ENCODE data around the gene DENND2A. TPM values are rescaled to one million over a fixed set of nuclear protein-coding genes. Genes with fewer than 3 reads are reported as not detected.
"Not testable (repeated sequence)": the region's sequence is repeated elsewhere in the genome, so short reads cannot be mapped to it uniquely, and the experiment has no call there.

DENND2A gene
- total and polyA plus RNA-seq, 3 experiments from 2014 or later = not detected

DNA sequence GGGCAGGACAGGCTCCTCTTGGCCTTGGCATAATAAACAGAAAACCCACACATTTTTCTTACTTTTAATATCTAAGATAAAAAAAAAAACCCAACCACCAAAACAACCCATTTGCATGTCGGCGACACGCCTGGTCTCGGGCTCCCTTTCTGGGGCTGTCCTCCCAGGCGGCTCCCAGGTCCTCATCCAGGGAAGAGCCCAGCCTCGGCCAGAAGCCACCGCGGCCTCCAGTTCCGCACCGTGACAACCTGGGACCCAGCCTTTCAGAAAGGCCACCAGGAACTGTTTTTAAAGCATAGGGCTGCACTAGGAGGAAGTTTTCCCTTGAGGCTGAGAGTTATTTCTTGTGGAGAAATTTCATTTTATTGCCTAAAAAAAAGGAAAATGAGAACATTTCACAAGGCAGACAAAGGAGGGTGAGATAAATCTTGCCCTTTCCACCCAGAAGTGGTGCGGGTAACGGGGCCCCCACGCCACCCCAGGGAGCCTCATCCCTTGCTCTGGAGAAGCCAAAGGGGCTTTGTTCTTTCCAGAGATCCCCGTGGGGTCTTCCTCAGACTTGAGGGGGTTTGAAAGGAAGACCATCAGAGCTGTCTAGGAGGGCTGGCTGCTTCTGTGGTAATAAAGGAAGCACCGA is 122.1 kb downstream of the DENND2A start:
- H3K4me3 Mint-ChIP-seq = no peak overlapping the region
- H3K36me3 Mint-ChIP-seq = no peaks in the 10 kb centered on the region
- H3K4me1 ChIP-seq (ENCODE audit: insufficient read depth, low read length) = no peaks in the 10 kb centered on the region
- H3K9me3 ChIP-seq (ENCODE audit: low read length) = no peaks in the 10 kb centered on the region
- H3K4me1 Mint-ChIP-seq = peaks cover 3 to 5% (median 4%) of the 10 kb centered on the region in 3 donors
- CTCF ChIA-PET = interaction anchor here (0.6 to 1.4 kb wide), 11 partner anchors 8 to 1015 kb away, joined by 3 to 4 read pairs (median 3); partner anchors contain the start of gene MRPS33
- H3K9me3 Mint-ChIP-seq = no peaks in the 10 kb centered on the region
- POLR2A ChIA-PET = no interaction called here
- DNase-seq = no peak
- H3K27ac ChIP-seq (ENCODE audit: low read depth, low read length) = no peak overlapping the region
- no peaks in the 10 kb centered on the region for H3K27me3 ChIP-seq (ENCODE audit: insufficient read depth, low read length, poor library complexity, severe bottlenecking)
- no peaks in the 10 kb centered on the region for H3K36me3 ChIP-seq (ENCODE audit: insufficient read depth, low read length)
- no peak overlapping the region for H3K4me3 ChIP-seq (ENCODE audit: low read length)
- H3K27ac Mint-ChIP-seq = no peak overlapping the region
- H3K27me3 Mint-ChIP-seq = peaks cover 10 to 27% of the 10 kb centered on the region in 2 donors

GRCh38 chr7:140517546-140518369 is 122.9 kb downstream of the DENND2A start:
- ChIA-PET CTCF (interaction anchor here (0.6 to 1.4 kb wide), 13 partner anchors 9 to 1016 kb away, joined by 3 to 4 read pairs (median 3); partner anchors contain the start of gene MRPS33), POLR2A (no interaction called here)
- H3K27me3 Mint-ChIP-seq = peaks cover 10 to 27% of the 10 kb centered on the region in 2 donors
- Histone ChIP-seq H3K27me3 (ENCODE audit: insufficient read depth, low read length, poor library complexity, severe bottlenecking) (no peaks in the 10 kb centered on the region), H3K36me3 (ENCODE audit: insufficient read depth, low read length) (no peaks in the 10 kb centered on the region), H3K4me3 (ENCODE audit: low read length) (no peak overlapping the region), H3K27ac (ENCODE audit: low read depth, low read length) (no peak overlapping the region), H3K9me3 (ENCODE audit: low read length) (no peaks in the 10 kb centered on the region), H3K4me1 (ENCODE audit: insufficient read depth, low read length) (no peaks in the 10 kb centered on the region)
- H3K4me3 Mint-ChIP-seq = peak overlapping the region in 1 of 7 donors; percentile 41
- no peaks in the 10 kb centered on the region for H3K9me3 Mint-ChIP-seq
- H3K27ac Mint-ChIP-seq = peak overlapping the region in 1 of 8 donors; percentile 1
- no peaks in the 10 kb centered on the region for H3K36me3 Mint-ChIP-seq
- DNase-seq = peak; percentile 35 to 75 (median 42)
- H3K4me1 Mint-ChIP-seq = peaks cover 3 to 5% (median 4%) of the 10 kb centered on the region in 3 donors

DNA sequence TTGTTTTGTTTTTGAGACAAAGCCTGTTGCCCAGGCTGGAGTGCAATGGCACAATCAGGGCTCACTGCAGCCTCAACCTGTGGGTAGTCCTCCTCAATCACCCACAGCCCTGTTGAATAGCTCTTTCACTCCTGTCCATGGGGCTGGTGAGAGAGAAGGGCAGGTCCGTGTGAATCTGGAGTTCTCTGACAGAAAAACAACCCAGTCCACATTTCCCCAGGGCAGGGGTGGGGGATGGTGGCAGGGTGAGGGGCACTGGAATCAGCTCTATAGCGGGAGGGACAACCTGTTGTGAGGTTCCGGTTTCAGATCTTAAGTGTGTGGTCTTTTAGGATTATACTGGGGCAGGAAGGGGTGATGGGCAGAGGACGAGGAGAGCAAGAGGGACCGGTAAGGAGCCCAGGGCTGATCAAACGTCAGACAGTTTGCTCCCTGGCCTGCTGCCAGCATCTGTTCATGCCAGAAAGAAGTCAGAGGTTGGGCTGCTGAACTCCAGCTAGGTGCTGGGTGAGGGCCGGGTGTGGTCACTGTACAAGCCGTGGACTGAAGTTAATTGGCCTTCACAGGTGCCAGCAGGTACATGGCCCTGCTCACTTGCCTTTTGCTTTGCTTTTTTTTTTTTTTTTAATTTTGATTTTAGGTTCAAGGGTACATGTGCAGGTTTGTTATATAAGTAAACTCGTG is 128.2 kb downstream of the DENND2A start:
- H3K4me1 ChIP-seq (ENCODE audit: insufficient read depth, low read length) = no peaks in the 10 kb centered on the region
- H3K27me3 ChIP-seq (ENCODE audit: insufficient read depth, low read length, poor library complexity, severe bottlenecking) = no peaks in the 10 kb centered on the region
- Mint-ChIP-seq H3K27ac (peak overlapping the region in 1 of 8 donors; percentile 54), H3K9me3 (no peaks in the 10 kb centered on the region), H3K27me3 (peaks cover 5 to 16% of the 10 kb centered on the region in 2 donors), H3K4me3 (no peak overlapping the region), H3K36me3 (no peaks in the 10 kb centered on the region), H3K4me1 (no peaks in the 10 kb centered on the region)
- no peaks in the 10 kb centered on the region for H3K9me3 ChIP-seq (ENCODE audit: low read length)
- no peak overlapping the region for H3K27ac ChIP-seq (ENCODE audit: low read depth, low read length)
- ChIA-PET CTCF (no interaction called here), POLR2A (no interaction called here)
- no peaks in the 10 kb centered on the region for H3K36me3 ChIP-seq (ENCODE audit: insufficient read depth, low read length)
- no peak for DNase-seq
- no peak overlapping the region for H3K4me3 ChIP-seq (ENCODE audit: low read length)

DNA sequence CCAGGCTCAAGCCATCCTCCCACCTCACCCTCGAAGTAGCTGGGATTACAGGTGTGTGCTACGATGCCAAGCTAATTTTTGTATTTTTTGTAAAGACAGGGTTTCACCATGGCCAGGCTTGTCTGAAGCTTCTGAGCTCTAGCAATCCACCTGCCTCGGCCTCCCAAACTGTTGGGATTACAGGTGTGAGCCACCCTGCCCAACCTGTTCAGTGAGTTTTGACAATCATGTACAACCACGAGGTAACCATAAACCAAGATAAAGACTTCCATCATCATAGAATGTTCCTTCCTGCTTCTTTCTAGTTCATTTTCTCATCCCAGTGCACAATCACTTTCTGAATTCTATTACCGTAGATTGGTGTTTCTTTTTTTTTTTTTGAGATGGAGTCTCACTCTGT is 130.8 kb downstream of the DENND2A start:
- H3K9me3 Mint-ChIP-seq = no peaks in the 10 kb centered on the region
- H3K27me3 Mint-ChIP-seq = peaks cover 3 to 8% of the 10 kb centered on the region in 2 donors
- no peak overlapping the region for H3K27ac Mint-ChIP-seq
- H3K4me3 Mint-ChIP-seq = no peak overlapping the region
- Histone ChIP-seq H3K36me3 (ENCODE audit: insufficient read depth, low read length) (no peaks in the 10 kb centered on the region), H3K27me3 (ENCODE audit: insufficient read depth, low read length, poor library complexity, severe bottlenecking) (no peaks in the 10 kb centered on the region), H3K4me3 (ENCODE audit: low read length) (no peak overlapping the region), H3K4me1 (ENCODE audit: insufficient read depth, low read length) (peaks cover 4% of the 10 kb centered on the region), H3K27ac (ENCODE audit: low read depth, low read length) (no peak overlapping the region), H3K9me3 (ENCODE audit: low read length) (no peaks in the 10 kb centered on the region)
- no peaks in the 10 kb centered on the region for H3K4me1 Mint-ChIP-seq
- DNase-seq = no peak
- CTCF ChIA-PET = no interaction called here
- no peaks in the 10 kb centered on the region for H3K36me3 Mint-ChIP-seq
- POLR2A ChIA-PET = no interaction called here

DNA sequence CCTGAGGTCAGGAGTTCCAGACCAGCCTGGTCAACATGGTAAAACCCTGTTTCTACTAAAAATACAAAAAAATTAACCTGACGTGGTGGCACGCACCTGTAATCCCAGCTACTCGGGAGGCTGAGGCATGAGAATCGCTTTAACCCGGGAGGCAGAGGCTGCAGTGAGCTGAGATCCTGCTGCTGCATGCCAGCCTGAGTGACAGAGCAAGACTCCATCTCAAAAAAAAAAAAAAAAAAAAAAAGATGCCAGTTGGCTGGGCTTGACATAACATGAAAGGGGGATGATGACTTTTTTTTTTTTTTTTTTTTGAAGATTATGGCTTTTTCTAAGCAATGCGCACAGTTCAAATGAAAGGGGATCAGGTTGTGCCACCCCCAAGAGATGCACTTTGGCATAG is 133.1 kb downstream of the DENND2A start:
- H3K27me3 ChIP-seq (ENCODE audit: insufficient read depth, low read length, poor library complexity, severe bottlenecking); H3K4me3 Mint-ChIP-seq; H3K4me3 ChIP-seq (ENCODE audit: low read length); DNase-seq; POLR2A ChIA-PET; H3K4me1 ChIP-seq (ENCODE audit: insufficient read depth, low read length); H3K36me3 ChIP-seq (ENCODE audit: insufficient read depth, low read length); H3K9me3 ChIP-seq (ENCODE audit: low read length); H3K36me3 Mint-ChIP-seq; H3K27me3 Mint-ChIP-seq; H3K4me1 Mint-ChIP-seq; H3K9me3 Mint-ChIP-seq: not testable (repeated sequence)
- CTCF ChIA-PET = interaction anchor here (1.1 kb wide), 1 partner anchor 146 kb away, joined by 3 read pairs; no protein-coding TSS in a partner anchor
- peak overlapping the region in 1 of 8 donors; percentile 42 for H3K27ac Mint-ChIP-seq
- peak overlapping the region; percentile 69 for H3K27ac ChIP-seq (ENCODE audit: low read depth, low read length)

GRCh38 chr7:140506788-140507464 is 133.7 kb downstream of the DENND2A start:
- no peak for DNase-seq
- Mint-ChIP-seq H3K27me3 (peaks cover 0 to 3% of the 10 kb centered on the region in 2 donors), H3K9me3 (no peaks in the 10 kb centered on the region), H3K4me1 (no peaks in the 10 kb centered on the region), H3K4me3 (no peak overlapping the region), H3K27ac (no peak overlapping the region), H3K36me3 (no peaks in the 10 kb centered on the region)
- POLR2A ChIA-PET = no interaction called here
- H3K36me3 ChIP-seq (ENCODE audit: insufficient read depth, low read length) = no peaks in the 10 kb centered on the region
- H3K4me3 ChIP-seq (ENCODE audit: low read length) = no peak overlapping the region
- CTCF ChIA-PET = interaction anchor here (1.1 kb wide), 1 partner anchor 146 kb away, joined by 3 read pairs; no protein-coding TSS in a partner anchor
- H3K9me3 ChIP-seq (ENCODE audit: low read length) = no peaks in the 10 kb centered on the region
- H3K27ac ChIP-seq (ENCODE audit: low read depth, low read length) = peak overlapping the region; percentile 69
- peaks cover 4% of the 10 kb centered on the region for H3K4me1 ChIP-seq (ENCODE audit: insufficient read depth, low read length)
- no peaks in the 10 kb centered on the region for H3K27me3 ChIP-seq (ENCODE audit: insufficient read depth, low read length, poor library complexity, severe bottlenecking)

GRCh38 chr7:140501966-140502365 is 138.6 kb downstream of the DENND2A start:
- no peak overlapping the region for H3K27ac Mint-ChIP-seq
- DNase-seq = no peak
- Histone ChIP-seq H3K27ac (ENCODE audit: low read depth, low read length) (no peak overlapping the region), H3K4me1 (ENCODE audit: insufficient read depth, low read length) (peaks cover 1% of the 10 kb centered on the region), H3K36me3 (ENCODE audit: insufficient read depth, low read length) (no peaks in the 10 kb centered on the region), H3K4me3 (ENCODE audit: low read length) (no peak overlapping the region), H3K27me3 (ENCODE audit: insufficient read depth, low read length, poor library complexity, severe bottlenecking) (no peaks in the 10 kb centered on the region), H3K9me3 (ENCODE audit: low read length) (no peaks in the 10 kb centered on the region)
- no peaks in the 10 kb centered on the region for H3K4me1 Mint-ChIP-seq
- no peak overlapping the region for H3K4me3 Mint-ChIP-seq
- peaks cover 0 to 3% of the 10 kb centered on the region in 2 donors for H3K27me3 Mint-ChIP-seq
- no peaks in the 10 kb centered on the region for H3K36me3 Mint-ChIP-seq
- ChIA-PET CTCF (interaction anchor here (0.6 to 1.2 kb wide), 4 partner anchors 9 to 146 kb away, joined by 3 to 4 read pairs (median 3); no protein-coding TSS in a partner anchor), POLR2A (interaction anchor here (0.6 kb wide), 1 partner anchor 171 kb away, joined by 4 read pairs; no protein-coding TSS in a partner anchor)
- H3K9me3 Mint-ChIP-seq = no peaks in the 10 kb centered on the region

All from CD8-positive, alpha-beta memory T cell (primary cell).